Gastrocnemius medialis (tissue), 4 donors: ENCODE measurements around the gene PARD3.

Source experiments
- CTCF ChIP-seq, 5 experiments: fragments of 450-650 bp in 3 of 5; fragments of 200-600 bp in 2 of 5; sonication (generic) in 2 of 5; IDR thresholded peaks in 4 of 5; conservative IDR thresholded peaks in 1 of 5; 1 replicate in 4 of 5; 2 replicates in 1 of 5; pipeline ENCODE4 v1.5.1; 2016 to 2019; ENCODE audit warnings: antibody characterized with exemption in 5 of 5, mild to moderate bottlenecking in 3 of 5, moderate library complexity in 3 of 5
- POLR2A ChIP-seq, 2 donors: fragments of 450-650 bp; IDR thresholded peaks; one replicate each; pipeline ENCODE4 v1.6.1; 2017; ENCODE audit warnings: antibody characterized with exemption in 2 of 2, mild to moderate bottlenecking in 2 of 2, moderate library complexity in 2 of 2

GRCh38 chr10:34627741-34628140 is 187.4 kb downstream of the PARD3 start:
- no peak for TF ChIP-seq CTCF (IDR thresholded peaks at IDR 0.05 in 4 of 5, conservative IDR thresholded peaks at IDR 0.05 in 1 of 5)
- TF ChIP-seq POLR2A (IDR thresholded peaks at IDR 0.05), result no peak
